ENCODE measurements around the gene NXPH3. TPM values are rescaled to one million over a fixed set of nuclear protein-coding genes. Genes with fewer than 3 reads are reported as not detected.

NXPH3 gene
- total RNA-seq, result 0.43 and 0.97 TPM in 2 replicates

DNA sequence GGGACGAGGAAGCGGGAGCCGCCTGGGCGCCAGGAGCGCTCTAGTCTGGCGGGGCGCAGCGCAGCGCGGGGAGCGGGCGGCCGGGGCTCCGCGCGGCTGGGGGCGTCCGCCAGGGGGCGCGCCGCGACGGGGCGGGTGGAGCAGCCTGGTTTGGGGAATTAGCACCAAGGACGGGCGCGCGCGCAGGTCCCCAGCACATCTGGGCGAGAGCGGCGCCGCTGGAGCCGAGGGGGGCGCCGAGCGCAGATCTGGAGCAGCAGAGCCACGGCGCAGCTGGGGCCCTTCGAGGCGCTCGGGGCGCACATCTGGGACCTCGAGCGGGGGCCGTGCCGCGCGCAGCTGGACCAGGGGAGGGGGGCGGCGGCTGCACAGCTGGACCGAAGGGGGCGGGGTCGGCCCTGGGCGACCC lies at the start of gene NXPH3:
TSS of gene NXPH3 (plus strand) at position 193 of the 409 bp plus-strand sequence. CDS start 349 bp downstream, outside the sequence.
- H3K4me3 ChIP-seq (ENCODE audit: low read depth, low read length), result peak within 1 kb of the TSS; percentile 68
- TF ChIP-seq, protein P1, sequence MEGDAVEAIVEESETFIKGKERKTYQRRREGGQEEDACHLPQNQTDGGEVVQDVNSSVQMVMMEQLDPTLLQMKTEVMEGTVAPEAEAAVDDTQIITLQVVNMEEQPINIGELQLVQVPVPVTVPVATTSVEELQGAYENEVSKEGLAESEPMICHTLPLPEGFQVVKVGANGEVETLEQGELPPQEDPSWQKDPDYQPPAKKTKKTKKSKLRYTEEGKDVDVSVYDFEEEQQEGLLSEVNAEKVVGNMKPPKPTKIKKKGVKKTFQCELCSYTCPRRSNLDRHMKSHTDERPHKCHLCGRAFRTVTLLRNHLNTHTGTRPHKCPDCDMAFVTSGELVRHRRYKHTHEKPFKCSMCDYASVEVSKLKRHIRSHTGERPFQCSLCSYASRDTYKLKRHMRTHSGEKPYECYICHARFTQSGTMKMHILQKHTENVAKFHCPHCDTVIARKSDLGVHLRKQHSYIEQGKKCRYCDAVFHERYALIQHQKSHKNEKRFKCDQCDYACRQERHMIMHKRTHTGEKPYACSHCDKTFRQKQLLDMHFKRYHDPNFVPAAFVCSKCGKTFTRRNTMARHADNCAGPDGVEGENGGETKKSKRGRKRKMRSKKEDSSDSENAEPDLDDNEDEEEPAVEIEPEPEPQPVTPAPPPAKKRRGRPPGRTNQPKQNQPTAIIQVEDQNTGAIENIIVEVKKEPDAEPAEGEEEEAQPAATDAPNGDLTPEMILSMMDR (IDR thresholded peaks at IDR 0.05; ENCODE audit: insufficient read depth, low read depth, low read length), result peak; percentile 33
- peak; percentile 57 for DNase-seq (ENCODE audit: low read depth)

DNA sequence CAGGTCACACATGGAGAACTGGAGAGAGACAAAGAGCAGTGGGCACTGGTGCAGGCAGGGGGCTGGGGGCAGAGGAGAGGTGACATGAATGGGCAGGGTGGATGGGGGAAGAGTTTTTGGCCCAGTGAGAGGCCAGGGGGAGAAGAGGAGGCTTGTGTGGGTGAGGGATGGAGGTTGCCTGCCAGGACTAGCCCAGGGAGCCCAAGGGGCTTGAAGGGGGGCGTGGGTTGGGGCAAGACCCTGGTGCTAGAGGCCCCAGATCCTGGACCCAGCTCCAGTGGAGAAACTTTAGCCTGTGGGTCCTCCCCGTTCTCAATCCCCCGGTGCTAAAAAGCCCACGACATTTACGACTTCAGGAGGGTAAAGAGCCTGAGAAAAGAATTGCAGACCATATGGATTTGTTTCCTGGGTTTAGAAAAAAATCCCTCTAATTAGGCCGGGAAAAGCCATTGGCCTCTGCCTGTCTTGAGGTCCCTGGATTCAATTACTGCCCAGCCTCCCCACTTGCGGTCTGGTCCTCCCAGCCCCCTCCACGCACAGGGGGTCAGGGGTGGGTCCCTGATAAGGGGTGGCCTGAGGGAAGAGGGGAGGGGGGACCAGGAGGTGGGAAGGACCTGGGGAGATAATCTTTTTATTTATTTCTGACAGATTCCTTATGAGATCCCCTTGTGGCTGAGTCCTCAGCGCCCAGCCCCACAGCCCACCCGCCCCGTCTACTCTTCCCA lies 47.6 kb upstream of the NXPH3 start:
- no peak for DNase-seq (ENCODE audit: low read depth)
- TF ChIP-seq, protein P1 (IDR thresholded peaks at IDR 0.05; ENCODE audit: insufficient read depth, low read depth, low read length), result no peak
- no peak overlapping the region for H3K4me3 ChIP-seq (ENCODE audit: low read depth, low read length)

DNA sequence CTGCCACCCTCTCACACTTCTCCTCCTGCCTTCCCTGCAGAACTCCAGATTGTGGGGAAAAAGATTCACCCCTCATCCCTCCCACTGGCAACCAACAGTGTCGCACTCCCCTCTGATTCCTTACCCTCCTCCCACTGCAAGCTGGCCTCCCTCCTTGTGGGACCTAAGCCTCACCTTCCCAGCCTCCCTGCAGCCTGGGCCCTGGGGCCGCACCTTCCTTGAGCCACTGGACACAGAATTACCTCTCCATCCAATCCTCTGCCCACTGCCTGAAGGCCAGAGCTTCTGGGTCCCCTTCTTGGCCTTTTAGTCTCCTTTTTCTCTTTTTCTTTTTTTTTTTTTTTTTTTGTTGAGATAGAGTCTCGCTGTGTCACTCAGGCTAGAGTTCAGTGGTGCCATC lies 46.7 kb upstream of the NXPH3 start:
- DNase-seq (ENCODE audit: low read depth), result no peak

DNA sequence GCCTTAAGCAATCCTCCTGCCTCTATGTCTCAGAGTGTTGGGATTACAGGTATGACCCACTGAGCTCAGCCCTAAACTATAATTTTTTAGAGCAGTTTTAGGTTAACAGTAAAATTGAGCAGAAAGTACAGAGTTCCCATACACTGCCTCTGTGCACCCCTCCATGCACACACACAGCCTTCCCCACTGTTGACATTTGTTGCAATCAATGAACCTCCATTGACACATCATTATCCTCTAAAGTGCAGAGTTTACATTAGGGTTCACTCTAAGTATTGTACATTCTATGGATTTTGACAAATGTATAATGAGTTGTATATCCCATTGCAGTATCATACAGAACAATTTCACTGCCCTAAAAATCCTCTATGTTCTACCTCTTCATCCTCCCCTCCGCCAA lies 45.6 kb upstream of the NXPH3 start:
- no peak overlapping the region for H3K4me3 ChIP-seq (ENCODE audit: low read depth, low read length)
- no peak for DNase-seq (ENCODE audit: low read depth)
- TF ChIP-seq, protein P1 (IDR thresholded peaks at IDR 0.05; ENCODE audit: insufficient read depth, low read depth, low read length), result no peak

More for the DNA sequence above, 46.7 kb upstream of the NXPH3 start:
- TF ChIP-seq, protein P1 (IDR thresholded peaks at IDR 0.05; ENCODE audit: insufficient read depth, low read depth, low read length), result no peak
- H3K4me3 ChIP-seq (ENCODE audit: low read depth, low read length), result no peak overlapping the region

DNA sequence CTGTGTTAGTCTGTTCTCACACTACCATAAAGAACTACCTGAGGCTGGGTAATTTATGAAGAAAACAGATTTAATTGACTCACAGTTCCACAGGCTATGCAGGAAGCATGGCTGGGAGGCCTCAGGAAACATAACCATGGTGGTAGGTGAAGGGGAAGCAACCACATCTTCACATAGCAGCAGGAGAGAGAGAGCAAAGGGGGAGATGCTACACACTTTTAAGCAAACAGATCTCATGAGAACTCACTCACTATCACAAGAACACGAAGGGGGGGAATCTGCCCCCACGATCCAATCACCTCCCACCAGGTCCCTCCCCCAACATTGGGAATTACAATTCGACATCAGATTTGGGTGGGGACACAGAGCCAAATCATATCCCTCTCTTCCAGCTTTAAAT lies 31.8 kb upstream of the NXPH3 start:
- no peak for DNase-seq (ENCODE audit: low read depth)
- no peak overlapping the region for H3K4me3 ChIP-seq (ENCODE audit: low read depth, low read length)
- TF ChIP-seq, protein P1 (IDR thresholded peaks at IDR 0.05; ENCODE audit: insufficient read depth, low read depth, low read length), result no peak

DNA sequence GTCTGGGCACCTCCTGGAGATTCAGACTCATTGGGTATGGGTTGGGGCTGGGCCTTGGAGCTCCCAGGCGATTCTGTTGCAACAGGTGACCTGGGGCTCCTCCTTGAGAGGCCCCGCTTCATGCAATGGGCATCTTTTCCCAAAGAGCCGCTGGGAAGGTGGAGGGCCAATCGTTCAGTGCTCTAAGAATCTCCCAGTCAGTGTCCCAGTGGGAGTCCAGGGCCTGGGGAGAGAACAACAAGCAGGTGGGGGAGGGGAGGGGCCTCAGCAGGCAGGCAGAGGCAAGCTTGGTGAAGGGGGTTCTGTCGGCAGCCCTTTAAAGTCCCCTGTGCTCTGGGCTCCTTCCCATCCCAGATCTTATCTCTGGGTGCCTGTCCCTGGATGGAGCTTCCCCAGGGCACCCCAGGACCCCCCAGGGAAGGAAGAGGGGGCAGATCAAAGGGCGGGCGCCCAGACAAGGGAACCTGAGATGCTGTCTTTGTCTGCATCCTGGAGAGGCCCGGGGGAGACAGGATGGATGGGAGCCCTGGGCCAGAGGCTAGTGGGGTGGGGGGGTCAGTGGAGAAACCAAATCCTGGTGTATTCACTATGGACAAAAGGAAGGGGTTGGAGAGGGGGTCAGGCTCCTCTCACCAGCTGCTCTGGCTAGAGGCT lies 30.5 kb upstream of the NXPH3 start:
- TF ChIP-seq, protein P1 (IDR thresholded peaks at IDR 0.05; ENCODE audit: insufficient read depth, low read depth, low read length), result no peak
- no peak overlapping the region for H3K4me3 ChIP-seq (ENCODE audit: low read depth, low read length)
- DNase-seq (ENCODE audit: low read depth), result no peak
